Effector memory CD4-positive, alpha-beta T cell (primary cell): ENCODE data around the gene RGS19.
A peak's percentile ranks its signal among the peaks of the same experiment; 100 is the strongest.

Source experiments
- DNase-seq, 3 donors: peaks; one replicate each; pipeline ENCODE4 v3.0.0-alpha.2; 2020
- H3K27ac ChIP-seq: 2 replicates; pipeline ENCODE4 v1.7.0; 2013; ENCODE audit warnings: mild to moderate bottlenecking, low read length, moderate library complexity; ENCODE audit not compliant: insufficient read depth, poor library complexity, severe bottlenecking
- H3K27me3 ChIP-seq: replicated peaks from 2 replicates; pipeline ENCODE4 v1.7.0; 2013; ENCODE audit warnings: mild to moderate bottlenecking, low read length; ENCODE audit not compliant: insufficient read depth, control insufficient read depth, poor library complexity, severe bottlenecking
- H3K36me3 ChIP-seq: 2 replicates; pipeline ENCODE4 v1.7.0; 2013; ENCODE audit warnings: mild to moderate bottlenecking, low read length, moderate library complexity; ENCODE audit not compliant: control insufficient read depth, insufficient read depth
- H3K4me1 ChIP-seq: 2 replicates; pipeline ENCODE4 v1.7.0; 2013; ENCODE audit warnings: low read length, mild to moderate bottlenecking; ENCODE audit not compliant: control insufficient read depth, insufficient read depth, poor library complexity, severe bottlenecking
- H3K4me3 ChIP-seq: 2 replicates; pipeline ENCODE4 v1.7.0; 2013; ENCODE audit warnings: low read length, low read depth, mild to moderate bottlenecking; ENCODE audit not compliant: insufficient read depth, poor library complexity, severe bottlenecking
- H3K9me3 ChIP-seq: 2 replicates; pipeline ENCODE4 v1.7.0; 2013; ENCODE audit warnings: mild to moderate bottlenecking, low read length, moderate library complexity; ENCODE audit not compliant: control insufficient read depth

Gene RGS19

DNA sequence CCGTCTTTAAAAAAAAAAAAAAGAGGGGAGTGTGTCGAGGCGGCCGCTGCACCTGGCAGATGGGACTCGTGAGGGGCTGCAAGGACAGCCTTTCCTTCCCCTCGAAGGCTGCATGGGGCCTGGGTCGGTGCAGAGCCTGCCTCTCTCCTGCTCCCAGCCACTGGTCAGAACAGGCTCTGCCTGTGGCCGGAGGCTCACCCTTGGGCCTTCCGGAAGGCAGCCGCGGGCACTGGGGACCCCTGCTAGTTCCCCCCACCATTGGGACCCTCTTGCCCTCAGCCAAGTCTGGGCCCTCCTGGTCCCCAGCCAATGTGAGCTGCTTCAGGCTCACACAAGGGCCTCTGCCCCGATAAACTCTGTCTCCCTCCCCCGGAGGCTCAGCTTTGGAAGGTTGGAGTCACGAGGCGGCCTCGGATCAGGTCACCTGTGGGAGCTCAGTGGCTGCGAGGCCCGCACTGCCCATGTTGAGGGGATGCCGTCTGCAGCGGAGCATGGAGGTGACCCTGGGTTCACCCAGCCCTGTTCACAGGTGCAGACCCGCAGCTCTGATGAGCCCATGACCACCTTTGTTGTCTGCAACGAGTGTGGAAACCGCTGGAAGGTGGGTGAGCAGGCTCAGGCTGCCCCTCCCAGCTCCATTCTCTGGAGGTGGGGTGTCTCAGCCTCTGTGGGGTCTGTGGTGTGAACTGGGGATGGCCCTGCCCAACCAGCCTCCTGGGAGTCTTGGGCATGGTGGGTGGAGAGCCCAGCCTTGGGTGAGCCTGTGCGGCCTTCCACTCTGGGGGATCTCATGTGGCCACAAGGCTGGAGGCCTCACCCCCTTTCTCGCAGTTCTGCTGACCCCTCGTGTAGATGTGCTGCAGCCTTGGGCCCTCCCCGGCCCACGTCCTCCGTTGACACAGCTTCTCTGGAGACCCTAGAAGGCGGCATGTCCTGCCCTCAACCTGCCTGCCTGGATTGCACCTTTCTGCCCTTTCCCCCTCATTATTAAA is 7.7 kb downstream of the RGS19 start:
- DNase-seq: no peak
- Histone ChIP-seq H3K4me3 (no peak overlapping the region), H3K36me3 (peaks cover 45% of the 10 kb centered on the region), H3K27ac (no peak overlapping the region), H3K4me1 (peaks cover 20% of the 10 kb centered on the region), H3K9me3 (no peaks in the 10 kb centered on the region), H3K27me3 (no peaks in the 10 kb centered on the region)

DNA sequence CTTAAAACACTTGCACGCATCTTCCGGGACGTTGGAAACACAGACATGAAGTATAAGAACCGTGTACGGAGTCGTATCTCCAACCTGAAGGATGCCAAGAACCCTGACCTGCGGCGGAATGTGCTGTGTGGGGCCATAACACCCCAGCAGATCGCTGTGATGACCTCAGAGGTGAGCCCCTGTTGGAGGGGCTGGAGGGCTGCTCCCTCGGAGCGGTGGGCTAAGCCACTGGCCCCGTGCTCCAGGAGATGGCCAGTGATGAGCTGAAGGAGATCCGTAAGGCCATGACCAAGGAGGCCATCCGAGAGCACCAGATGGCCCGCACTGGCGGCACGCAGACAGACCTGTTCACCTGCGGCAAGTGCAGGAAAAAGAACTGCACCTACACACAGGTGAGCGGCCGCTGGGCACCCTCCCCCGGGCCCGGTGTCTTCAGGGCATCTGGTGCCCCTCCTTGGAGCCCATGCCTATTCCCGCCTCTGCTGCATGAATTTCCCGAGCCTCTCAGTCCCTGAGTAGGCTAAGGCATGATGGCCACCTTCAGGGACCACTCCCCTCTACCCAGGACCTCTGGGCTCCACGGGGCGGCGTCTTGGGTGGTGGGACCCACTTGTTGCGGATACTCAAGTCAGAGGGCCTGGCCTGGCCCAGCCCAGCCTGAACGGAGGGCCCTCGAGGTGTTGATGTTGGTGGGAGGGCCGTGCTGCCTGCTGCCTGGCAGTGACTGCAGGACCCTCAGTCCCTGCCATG is 8.9 kb downstream of the RGS19 start:
- Histone ChIP-seq H3K4me3 (no peak overlapping the region), H3K27ac (no peak overlapping the region), H3K4me1 (peaks cover 27% of the 10 kb centered on the region), H3K27me3 (no peaks in the 10 kb centered on the region), H3K36me3 (peaks cover 36% of the 10 kb centered on the region), H3K9me3 (no peaks in the 10 kb centered on the region)
- no peak for DNase-seq

DNA sequence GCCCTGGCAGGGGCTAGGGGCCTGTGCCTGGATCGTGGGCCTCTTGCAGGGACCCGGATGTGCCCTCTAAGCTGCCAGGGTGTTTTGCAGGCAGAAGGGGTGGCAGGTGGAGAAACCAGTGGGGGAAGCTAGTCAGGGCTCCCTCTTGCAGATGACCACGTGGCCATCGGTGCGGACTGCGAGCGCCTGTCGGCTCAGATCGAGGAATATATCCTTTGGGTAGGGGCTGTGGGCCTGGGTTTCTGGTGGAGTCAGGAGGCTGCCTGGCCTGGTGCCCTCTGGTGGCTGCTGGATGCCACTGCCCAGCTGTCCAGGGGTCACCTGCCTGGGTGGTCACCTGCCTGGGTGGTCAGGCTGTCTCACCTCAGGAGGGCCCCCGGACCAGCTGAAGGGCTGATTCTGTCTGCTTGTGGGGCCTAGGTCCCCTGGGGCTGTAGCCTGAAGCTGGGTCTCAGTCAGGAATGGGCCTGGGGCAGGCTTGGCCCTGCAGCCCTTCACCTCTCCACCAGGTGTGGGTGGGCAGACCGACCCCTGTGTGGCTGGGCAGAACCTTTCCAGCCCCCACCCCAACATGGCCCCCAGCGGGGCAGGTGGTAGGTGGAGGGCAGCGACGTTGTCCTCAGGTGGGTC is 9.6 kb downstream of the RGS19 start:
- Histone ChIP-seq H3K27ac (no peak overlapping the region), H3K4me3 (no peak overlapping the region), H3K36me3 (peaks cover 29% of the 10 kb centered on the region), H3K9me3 (no peaks in the 10 kb centered on the region), H3K27me3 (no peaks in the 10 kb centered on the region), H3K4me1 (peaks cover 31% of the 10 kb centered on the region)
- no peak for DNase-seq

DNA sequence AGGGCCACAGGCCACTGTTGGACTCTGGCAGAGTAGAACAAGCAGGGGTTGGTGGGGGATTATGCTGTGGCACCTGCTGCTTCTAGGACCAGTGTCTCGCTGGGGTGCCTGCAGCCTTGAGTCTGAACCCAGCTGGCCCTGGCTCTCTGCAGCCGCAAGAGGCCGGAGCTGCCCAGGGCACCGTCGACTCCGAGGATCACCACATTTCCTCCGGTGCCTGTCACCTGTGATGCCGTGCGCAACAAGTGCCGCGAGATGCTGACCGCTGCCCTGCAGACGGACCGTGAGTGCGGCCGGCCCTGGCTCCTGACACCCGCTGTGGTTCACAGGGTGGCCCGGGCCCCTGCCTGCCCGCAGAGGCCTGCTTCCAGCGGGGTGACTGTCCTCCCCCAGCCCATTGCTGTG is 10.1 kb downstream of the RGS19 start:
- Histone ChIP-seq H3K27ac (no peak overlapping the region), H3K4me1 (peaks cover 36% of the 10 kb centered on the region), H3K36me3 (peaks cover 24% of the 10 kb centered on the region), H3K4me3 (no peak overlapping the region), H3K9me3 (no peaks in the 10 kb centered on the region), H3K27me3 (no peaks in the 10 kb centered on the region)
- DNase-seq: no peak

DNA sequence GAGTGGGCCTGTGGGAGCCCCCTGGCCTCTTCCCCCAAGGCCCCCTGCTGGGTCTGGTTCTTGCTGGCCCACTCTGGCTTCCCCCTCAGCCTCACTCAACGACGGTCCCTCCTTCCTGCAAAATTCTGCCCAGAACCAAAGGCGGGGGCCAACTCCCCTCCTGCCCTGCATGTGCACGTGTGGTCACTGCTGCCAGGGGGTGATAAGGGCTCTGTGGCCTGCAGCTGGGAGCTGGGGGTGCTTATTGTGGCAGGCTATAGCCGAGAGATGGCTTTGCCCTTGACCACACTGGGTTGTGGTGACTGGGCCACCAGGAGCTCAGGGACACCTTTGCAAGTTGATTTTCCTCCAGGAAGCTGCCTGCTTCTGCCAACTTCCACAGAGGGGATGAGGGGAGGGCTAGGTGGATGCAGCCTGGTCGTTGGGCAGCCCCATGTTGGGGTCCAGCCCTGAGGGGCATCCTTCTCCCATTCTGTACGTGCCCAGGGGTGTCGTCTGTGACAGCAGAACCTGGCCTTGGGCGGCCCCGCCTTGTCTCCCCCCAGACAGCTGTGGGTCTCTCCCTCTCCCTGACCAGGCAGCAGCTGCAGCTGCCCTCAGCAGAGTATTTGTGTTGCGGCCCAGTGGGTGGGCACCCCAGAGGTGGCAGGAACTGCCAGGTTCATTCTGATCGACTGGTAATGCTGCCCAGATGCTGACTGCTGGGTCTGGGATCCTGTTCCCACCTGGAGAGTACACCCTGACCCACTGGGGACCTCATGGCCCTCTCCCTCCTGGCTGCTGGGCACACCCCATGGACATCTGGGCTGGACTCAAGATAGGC is 10.7 kb downstream of the RGS19 start:
- Histone ChIP-seq H3K4me3 (no peak overlapping the region), H3K27me3 (no peaks in the 10 kb centered on the region), H3K27ac (no peak overlapping the region), H3K4me1 (peaks cover 43% of the 10 kb centered on the region), H3K36me3 (peaks cover 18% of the 10 kb centered on the region), H3K9me3 (no peaks in the 10 kb centered on the region)
- no peak for DNase-seq

DNA sequence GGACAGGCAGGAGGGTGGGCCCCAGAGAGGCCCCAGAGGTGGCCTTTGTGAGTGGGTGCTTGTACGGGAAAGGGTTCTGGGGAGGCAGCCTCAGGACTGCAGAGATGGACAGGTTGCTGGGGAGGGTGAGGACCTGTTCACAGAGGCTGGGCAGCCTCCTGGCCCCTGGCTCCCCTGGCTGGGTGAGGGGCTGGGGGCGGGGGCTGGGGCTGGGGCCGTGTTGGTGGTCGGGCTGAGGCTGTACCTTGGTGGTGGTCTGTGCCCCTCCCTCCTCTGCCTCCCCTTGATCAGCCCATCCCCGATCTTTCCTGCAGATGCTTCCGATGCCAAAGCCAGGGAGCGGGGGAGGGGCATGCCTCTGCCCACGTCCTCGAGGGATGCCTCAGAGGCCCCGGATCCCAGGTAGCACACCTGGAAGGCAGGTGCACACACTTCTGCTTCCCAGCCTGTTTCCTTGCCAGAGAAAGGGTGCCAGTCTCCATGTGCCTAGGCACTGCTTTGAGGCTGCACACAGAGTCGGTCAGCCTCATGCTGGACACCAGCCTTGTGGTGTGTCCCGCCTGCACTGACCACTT is 11.5 kb downstream of the RGS19 start:
- Histone ChIP-seq H3K27ac (no peak overlapping the region), H3K4me1 (peaks cover 48% of the 10 kb centered on the region), H3K9me3 (no peaks in the 10 kb centered on the region), H3K36me3 (peaks cover 10% of the 10 kb centered on the region), H3K27me3 (no peaks in the 10 kb centered on the region), H3K4me3 (no peak overlapping the region)
- DNase-seq: no peak

DNA sequence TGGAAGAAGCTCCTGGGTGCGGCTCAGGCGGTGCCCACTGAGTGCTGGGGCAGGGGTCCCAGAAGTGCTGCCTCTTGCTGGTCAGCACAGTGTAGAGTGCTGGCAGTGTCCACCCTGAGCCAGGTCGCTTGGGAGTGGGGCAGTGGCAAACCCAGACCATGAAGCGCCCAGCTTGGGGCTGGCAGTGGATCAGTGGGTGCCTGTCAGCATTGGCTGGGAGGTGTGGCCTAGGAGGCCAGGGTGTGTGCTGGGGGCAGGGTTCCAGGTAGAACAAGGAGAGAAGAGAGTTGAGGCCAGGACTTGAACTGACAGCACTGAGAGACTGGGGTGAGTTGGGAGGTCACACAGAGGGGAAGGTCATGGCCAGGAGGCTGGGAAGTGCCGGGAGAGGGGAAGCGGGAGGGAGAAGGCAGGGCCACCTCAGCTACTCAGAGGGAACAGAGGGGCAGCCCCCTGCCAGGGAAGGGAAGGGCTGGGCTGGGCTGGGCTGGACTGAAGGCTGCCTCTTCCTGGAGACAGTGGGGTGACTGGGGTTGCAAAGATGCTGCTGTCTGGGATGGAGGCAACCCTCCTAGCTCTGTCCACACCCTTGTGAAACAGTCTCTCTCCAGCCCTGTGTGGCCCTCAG is 12.2 kb downstream of the RGS19 start:
- Histone ChIP-seq H3K9me3 (no peaks in the 10 kb centered on the region), H3K4me1 (peaks cover 51% of the 10 kb centered on the region), H3K4me3 (no peak overlapping the region), H3K36me3 (peaks cover 4% of the 10 kb centered on the region), H3K27me3 (no peaks in the 10 kb centered on the region), H3K27ac (peak overlapping the region; percentile 3)
- DNase-seq: no peak

DNA sequence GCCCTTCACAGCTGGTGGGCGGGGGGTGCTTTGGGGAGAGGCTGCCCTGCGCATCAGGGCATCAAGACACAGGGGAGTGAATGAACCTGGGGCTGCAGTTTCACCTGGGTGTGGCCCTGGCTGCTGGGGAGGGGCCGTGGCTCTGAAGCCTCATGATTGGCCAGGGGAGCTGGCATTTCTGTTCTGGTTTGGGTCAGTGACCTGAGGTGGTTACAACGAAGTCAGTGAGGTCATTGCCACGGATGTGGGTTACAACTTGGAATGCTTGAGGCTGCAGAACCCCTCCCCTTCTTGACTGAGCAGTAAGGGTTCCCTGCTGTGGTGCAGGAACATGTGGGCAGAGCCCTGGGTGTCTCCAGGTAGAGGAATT is 13.4 kb downstream of the RGS19 start:
- DNase-seq: peak; percentile 45 to 57 (median 52)
- no peaks in the 10 kb centered on the region for H3K27me3 ChIP-seq
- peak overlapping the region; percentile 21 for H3K27ac ChIP-seq
- no peaks in the 10 kb centered on the region for H3K36me3 ChIP-seq
- no peaks in the 10 kb centered on the region for H3K9me3 ChIP-seq
- H3K4me1 ChIP-seq: peaks cover 51% of the 10 kb centered on the region
- H3K4me3 ChIP-seq: no peak overlapping the region
